Mucosa of stomach (tissue), 1 donor: ENCODE measurements around the gene ZNF506.
"Not testable (repeated sequence)": the region's sequence is repeated elsewhere in the genome, so short reads cannot be mapped to it uniquely, and the experiment has no call there.

ENCODE experiments used
- H3K27me3 ChIP-seq: one replicate; pipeline ENCODE4 v1.7.0; 2013; ENCODE audit warnings: mild to moderate bottlenecking, low read length; ENCODE audit not compliant: control insufficient read depth, insufficient read depth
- H3K36me3 ChIP-seq: one replicate; pipeline ENCODE4 v1.7.0; 2013; ENCODE audit warnings: low read length; ENCODE audit not compliant: control insufficient read depth, insufficient read depth
- H3K4me1 ChIP-seq: one replicate; pipeline ENCODE4 v1.7.0; 2013; ENCODE audit warnings: mild to moderate bottlenecking, low read length; ENCODE audit not compliant: control insufficient read depth, insufficient read depth
- H3K4me3 ChIP-seq: one replicate; pipeline ENCODE4 v1.7.0; 2013; ENCODE audit warnings: low read length
- H3K9ac ChIP-seq: one replicate; pipeline ENCODE4 v1.7.0; 2013; ENCODE audit warnings: mild to moderate bottlenecking, low read length, moderate library complexity
- H3K9me3 ChIP-seq: one replicate; pipeline ENCODE4 v1.7.0; 2013; ENCODE audit warnings: mild to moderate bottlenecking, low read length, moderate library complexity; ENCODE audit not compliant: control insufficient read depth
- donor health status: Pancreatic carcinoma.

ZNF506 gene

GRCh38 chr19:19821366-19821951 lies at the start of gene ZNF506:
ZNF506 (minus strand) TSS chr19:19821750; CDS start chr19:19821603, 147 bp downstream.
- Histone ChIP-seq H3K36me3 (no peaks in the 10 kb centered on the region), H3K9me3 (peaks cover 7% of the 10 kb centered on the region), H3K27me3 (no peaks in the 10 kb centered on the region), H3K9ac (peak within 1 kb of the TSS; percentile 96), H3K4me3 (peak within 1 kb of the TSS; percentile 98), H3K4me1 (no peaks in the 10 kb centered on the region)

- H3K4me3 ChIP-seq, H3K9me3 ChIP-seq, H3K4me1 ChIP-seq, H3K36me3 ChIP-seq, H3K27me3 ChIP-seq, H3K9ac ChIP-seq: not testable (repeated sequence)
Measured at GRCh38 chr19:19870086-19870485, 48.5 kb upstream of the ZNF506 start.

DNA sequence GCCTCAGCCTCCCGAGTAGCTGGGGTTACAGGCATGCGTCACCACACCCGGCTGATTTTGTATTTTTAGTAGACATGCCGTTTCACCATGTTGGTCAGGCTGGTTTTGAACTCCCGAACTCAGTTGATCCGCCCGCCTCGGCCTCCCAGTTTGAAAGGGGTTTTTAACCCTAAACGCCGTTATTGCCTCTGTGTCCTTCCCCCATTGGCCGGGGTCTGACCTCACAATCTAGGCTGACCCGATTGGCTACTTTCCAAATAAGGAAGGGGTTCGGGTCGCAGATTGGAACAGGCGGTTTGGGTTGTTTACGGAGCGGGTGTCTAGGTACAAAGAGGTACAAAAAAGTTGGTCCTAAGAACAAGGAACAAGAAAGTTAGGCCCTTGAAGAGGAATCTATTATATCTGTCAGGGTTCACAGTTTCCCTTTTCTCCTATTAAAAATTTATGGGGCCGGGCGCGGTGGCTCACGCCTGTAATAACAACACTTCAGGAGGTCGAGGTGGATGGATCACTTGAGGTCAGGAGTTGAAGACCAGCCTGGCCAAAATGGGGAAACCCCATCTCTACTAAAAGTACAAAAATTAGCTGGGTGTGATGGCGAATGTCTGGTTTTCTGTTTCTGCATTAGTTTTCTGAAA lies 45.2 kb upstream of the ZNF506 start:
- peak overlapping the region; percentile 92 for H3K9ac ChIP-seq
- H3K27me3 ChIP-seq, result no peaks in the 10 kb centered on the region
- H3K4me3 ChIP-seq, result peak overlapping the region; percentile 75
- H3K4me1 ChIP-seq, result no peaks in the 10 kb centered on the region
- H3K36me3 ChIP-seq, result no peaks in the 10 kb centered on the region
- no peaks in the 10 kb centered on the region for H3K9me3 ChIP-seq

- Histone ChIP-seq H3K9me3 (no peaks in the 10 kb centered on the region), H3K4me3 (peak within 1 kb of the TSS; percentile 75), H3K36me3 (no peaks in the 10 kb centered on the region), H3K4me1 (no peaks in the 10 kb centered on the region), H3K27me3 (no peaks in the 10 kb centered on the region), H3K9ac (peak within 1 kb of the TSS; percentile 92)
Measured at GRCh38 chr19:19865750-19866610, 44.4 kb upstream of the ZNF506 start, which contains the start of gene ZNF253. ZNF253 (plus strand) TSS chr19:19865882; CDS start chr19:19865997, 115 bp downstream.

GRCh38 chr19:19860756-19861390 lies 39.3 kb upstream of the ZNF506 start:
- no peak overlapping the region for H3K9ac ChIP-seq
- H3K4me1 ChIP-seq, result no peaks in the 10 kb centered on the region
- no peak overlapping the region for H3K4me3 ChIP-seq
- H3K9me3 ChIP-seq, result no peaks in the 10 kb centered on the region
- H3K36me3 ChIP-seq, result no peaks in the 10 kb centered on the region
- H3K27me3 ChIP-seq, result no peaks in the 10 kb centered on the region

DNA sequence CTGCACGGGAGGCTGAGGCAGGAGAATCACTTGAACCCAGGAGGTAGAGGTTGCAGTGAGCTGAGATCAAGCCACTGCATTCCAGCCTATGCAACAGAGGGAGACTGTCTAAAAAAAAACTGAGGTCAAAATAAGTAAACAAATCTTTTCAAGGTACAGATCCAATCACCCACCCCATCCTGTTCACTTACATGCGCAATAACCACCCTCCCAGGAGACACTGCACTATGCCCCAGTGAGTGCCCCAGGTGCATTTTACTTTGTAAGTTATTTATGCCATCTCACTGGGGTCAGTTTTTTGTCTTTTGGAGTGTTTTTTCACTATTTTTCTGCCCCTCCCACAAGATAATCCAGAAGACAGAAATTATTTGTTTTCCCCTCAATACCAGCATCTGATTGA lies 37.2 kb upstream of the ZNF506 start:
- Histone ChIP-seq H3K36me3 (no peaks in the 10 kb centered on the region), H3K4me1 (no peaks in the 10 kb centered on the region), H3K27me3 (no peaks in the 10 kb centered on the region), H3K9me3 (no peaks in the 10 kb centered on the region), H3K4me3 (no peak overlapping the region), H3K9ac (no peak overlapping the region)

- H3K9me3 ChIP-seq, H3K27me3 ChIP-seq, H3K4me3 ChIP-seq: not testable (repeated sequence)
Measured at GRCh38 chr19:19851740-19852139, 30.2 kb upstream of the ZNF506 start.

DNA sequence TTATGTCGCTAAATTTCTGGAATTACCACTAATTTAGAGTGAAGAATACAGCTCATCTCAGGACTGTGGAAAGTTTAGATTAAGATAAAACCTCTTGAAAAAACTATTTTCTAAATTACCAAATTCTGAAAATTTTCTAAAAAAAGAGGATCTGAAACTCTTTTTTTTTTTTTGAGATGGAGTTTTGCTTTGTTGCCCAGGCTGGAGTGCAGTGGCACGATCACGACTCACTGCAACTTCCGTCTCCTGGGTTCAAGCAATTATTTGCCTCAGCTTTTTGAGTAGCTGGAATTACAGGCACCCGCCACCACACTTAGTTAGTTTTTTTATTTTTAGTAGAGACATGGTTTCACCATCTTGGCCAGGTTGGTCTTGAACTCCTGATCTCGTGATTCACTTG lies 27.5 kb upstream of the ZNF506 start:
- Histone ChIP-seq H3K4me3 (no peak overlapping the region), H3K4me1 (no peaks in the 10 kb centered on the region), H3K9me3 (no peaks in the 10 kb centered on the region), H3K27me3 (no peaks in the 10 kb centered on the region), H3K36me3 (no peaks in the 10 kb centered on the region), H3K9ac (no peak overlapping the region)

More at GRCh38 chr19:19851740-19852139, 30.2 kb upstream of the ZNF506 start:
- H3K9ac ChIP-seq, H3K36me3 ChIP-seq, H3K4me1 ChIP-seq: not testable (repeated sequence)

GRCh38 chr19:19847781-19848180 lies 26.2 kb upstream of the ZNF506 start:
- no peaks in the 10 kb centered on the region for H3K9me3 ChIP-seq
- H3K27me3 ChIP-seq, result no peaks in the 10 kb centered on the region
- no peaks in the 10 kb centered on the region for H3K4me1 ChIP-seq
- no peaks in the 10 kb centered on the region for H3K36me3 ChIP-seq
- H3K9ac ChIP-seq, result no peak overlapping the region
- no peak overlapping the region for H3K4me3 ChIP-seq

DNA sequence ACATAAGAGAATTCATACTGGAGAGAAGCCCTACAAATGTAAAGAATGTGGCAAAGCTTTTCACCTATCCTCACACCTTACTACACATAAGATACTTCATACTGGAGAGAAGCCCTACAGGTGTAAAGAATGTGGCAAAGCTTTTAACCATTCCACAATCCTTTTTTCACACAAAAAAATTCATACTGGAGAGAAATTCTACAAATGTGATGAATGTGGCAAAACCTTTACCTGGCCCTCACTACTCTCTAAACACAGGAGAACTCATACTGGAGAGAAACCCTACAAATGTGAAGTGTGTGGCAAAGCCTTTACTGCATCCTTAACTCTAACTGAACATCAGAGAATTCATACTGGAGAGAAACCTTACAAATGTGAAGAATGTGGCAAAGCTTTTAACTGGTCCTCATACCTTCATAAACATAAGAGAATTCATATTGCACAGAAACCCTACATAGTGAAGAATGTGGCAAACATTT lies 14.0 kb upstream of the ZNF506 start:
- no peak overlapping the region for H3K9ac ChIP-seq
- H3K36me3 ChIP-seq, result no peaks in the 10 kb centered on the region
- H3K27me3 ChIP-seq, result no peaks in the 10 kb centered on the region
- H3K4me3 ChIP-seq, result no peak overlapping the region
- H3K9me3 ChIP-seq, result peaks cover 11% of the 10 kb centered on the region
- no peaks in the 10 kb centered on the region for H3K4me1 ChIP-seq

- Histone ChIP-seq H3K9me3 (peaks cover 22% of the 10 kb centered on the region), H3K27me3 (no peaks in the 10 kb centered on the region), H3K4me1 (no peaks in the 10 kb centered on the region), H3K4me3 (no peak overlapping the region), H3K36me3 (no peaks in the 10 kb centered on the region), H3K9ac (no peak overlapping the region)
Measured at GRCh38 chr19:19826875-19827274, 5.3 kb upstream of the ZNF506 start.
